Gastrocnemius medialis (tissue), 4 donors: ENCODE data around the gene CHMP4A. TPM values are rescaled to one million over a fixed set of nuclear protein-coding genes. Genes with fewer than 3 reads are reported as not detected.
"Not testable (repeated sequence)": the region's sequence is repeated elsewhere in the genome, so short reads cannot be mapped to it uniquely, and the experiment has no call there.

ENCODE experiments used
- ATAC-seq, 2 donors: fragments of 150-250 bp; one replicate each; pipeline ENCODE4 v1.9.1; 2016
- DNase-seq, 2 donors: peaks; one replicate each; pipeline ENCODE4 v3.0.0-alpha.2; 2019
- H3K27ac ChIP-seq, 4 donors: fragments of 200-600 bp; sonication (generic); 1 replicate in 1 of 4; 2 replicates in 3 of 4; pipeline ENCODE4 v1.5.1; 2016 to 2018; ENCODE audit warnings: mild to moderate bottlenecking in 2 of 4, moderate library complexity in 1 of 4
- H3K27me3 ChIP-seq, 3 donors: fragments of 200-600 bp; sonication (generic) in 2 of 3; 1 replicate in 1 of 3; 2 replicates in 2 of 3; pipeline versions ENCODE4 v1.5.1 to v1.6.0; 2016 to 2019; ENCODE audit warnings: mild to moderate bottlenecking in 1 of 3, moderate library complexity in 1 of 3
- H3K36me3 ChIP-seq, 2 donors: fragments of 200-600 bp; sonication (generic) in 1 of 2; one replicate each; pipeline ENCODE4 v1.5.1; 2017 to 2018
- H3K4me1 ChIP-seq, 2 donors: fragments of 200-600 bp; sonication (generic) in 1 of 2; one replicate each; pipeline ENCODE4 v1.5.1; 2016 to 2017; ENCODE audit warnings: mild to moderate bottlenecking in 2 of 2
- H3K4me3 ChIP-seq, 4 donors: fragments of 200-600 bp; sonication (generic) in 3 of 4; 1 replicate in 1 of 4; 2 replicates in 3 of 4; pipeline ENCODE4 v1.5.1; 2016 to 2019; ENCODE audit warnings: mild to moderate bottlenecking in 2 of 4
- H3K9me3 ChIP-seq, 3 donors: fragments of 200-600 bp; sonication (generic) in 2 of 3; 1 replicate in 1 of 3; 2 replicates in 2 of 3; pipeline ENCODE4 v1.5.1; 2016 to 2019
- POLR2A ChIP-seq, 2 donors: fragments of 450-650 bp; IDR thresholded peaks; one replicate each; pipeline ENCODE4 v1.6.1; 2017; ENCODE audit warnings: antibody characterized with exemption in 2 of 2, mild to moderate bottlenecking in 2 of 2, moderate library complexity in 2 of 2
- in situ Hi-C, 4 donors: fragments of 200-750 bp; cut with MboI; loops; one replicate each; pipeline versions ENCODE4 v1.15.0 to v1.8.0; 2017; ENCODE audit warnings: low sequenced_read_pairs in 4 of 4
- intact Hi-C: fragments of 100-400 bp; cut with DNase I; formaldehyde crosslinking; loops from one replicate; pipeline ENCODE4 v1.15.1; 2023; ENCODE audit warnings: low total_unique reads
- total RNA-seq, 4 donors: library from RNA; depleted of rRNA; stranded (reverse); fragments of >200 nt; gene quantifications; one replicate each; pipeline versions ENCODE4 v1.1.0 to v1.2.3, GENCODE V29; 2016
- TF ChIP-seq, protein P1 (sequence below), 5 experiments: fragments of 450-650 bp in 3 of 5; fragments of 200-600 bp in 2 of 5; sonication (generic) in 2 of 5; IDR thresholded peaks in 4 of 5; conservative IDR thresholded peaks in 1 of 5; 1 replicate in 4 of 5; 2 replicates in 1 of 5; pipeline ENCODE4 v1.5.1; 2016 to 2019; ENCODE audit warnings: antibody characterized with exemption in 5 of 5, mild to moderate bottlenecking in 3 of 5, moderate library complexity in 3 of 5

CHMP4A gene
- total RNA-seq, 4 donors from 2014 or later, result 13.6 to 29.8 (median 20.7) TPM

DNA sequence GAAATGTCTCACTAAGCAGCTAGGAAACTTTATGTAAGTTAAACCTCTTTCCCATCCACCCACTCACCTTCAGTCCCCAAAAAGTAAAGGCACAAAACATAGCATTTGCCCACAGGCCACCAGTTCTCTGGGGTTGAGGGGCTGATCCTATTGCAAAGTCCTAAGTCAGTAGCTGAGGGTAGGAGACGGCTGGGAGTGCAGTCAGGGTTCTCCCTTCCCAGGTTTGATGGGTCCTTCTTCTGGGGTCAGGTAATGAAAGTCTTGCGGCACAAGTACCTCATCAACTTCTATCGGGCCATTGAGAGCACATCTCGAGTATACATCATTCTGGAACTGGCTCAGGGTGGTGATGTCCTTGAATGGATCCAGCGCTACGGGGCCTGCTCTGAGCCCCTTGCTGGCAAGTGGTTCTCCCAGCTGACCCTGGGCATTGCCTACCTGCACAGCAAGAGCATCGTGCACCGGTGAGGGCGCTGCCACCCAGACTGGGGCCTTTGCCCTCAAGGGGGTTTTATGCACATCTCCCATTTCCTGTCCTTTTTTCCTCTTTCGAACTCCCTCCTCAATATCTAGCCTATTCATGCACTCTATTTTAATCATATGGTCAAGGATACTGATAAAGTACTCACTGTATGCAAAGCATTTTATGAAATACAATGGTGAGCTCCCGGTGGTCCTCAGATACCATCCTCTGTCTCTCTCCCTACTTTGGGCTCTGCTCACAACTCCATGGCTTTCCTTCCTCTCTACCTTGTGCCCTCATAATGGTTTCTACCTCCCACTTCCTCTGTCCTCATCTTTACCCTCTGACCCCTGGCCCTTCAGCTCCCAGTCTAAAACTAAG, 6.8 kb downstream of the CHMP4A start:
- no peak for ATAC-seq
- in situ Hi-C loops, result no loop called here
- TF ChIP-seq, protein P1, sequence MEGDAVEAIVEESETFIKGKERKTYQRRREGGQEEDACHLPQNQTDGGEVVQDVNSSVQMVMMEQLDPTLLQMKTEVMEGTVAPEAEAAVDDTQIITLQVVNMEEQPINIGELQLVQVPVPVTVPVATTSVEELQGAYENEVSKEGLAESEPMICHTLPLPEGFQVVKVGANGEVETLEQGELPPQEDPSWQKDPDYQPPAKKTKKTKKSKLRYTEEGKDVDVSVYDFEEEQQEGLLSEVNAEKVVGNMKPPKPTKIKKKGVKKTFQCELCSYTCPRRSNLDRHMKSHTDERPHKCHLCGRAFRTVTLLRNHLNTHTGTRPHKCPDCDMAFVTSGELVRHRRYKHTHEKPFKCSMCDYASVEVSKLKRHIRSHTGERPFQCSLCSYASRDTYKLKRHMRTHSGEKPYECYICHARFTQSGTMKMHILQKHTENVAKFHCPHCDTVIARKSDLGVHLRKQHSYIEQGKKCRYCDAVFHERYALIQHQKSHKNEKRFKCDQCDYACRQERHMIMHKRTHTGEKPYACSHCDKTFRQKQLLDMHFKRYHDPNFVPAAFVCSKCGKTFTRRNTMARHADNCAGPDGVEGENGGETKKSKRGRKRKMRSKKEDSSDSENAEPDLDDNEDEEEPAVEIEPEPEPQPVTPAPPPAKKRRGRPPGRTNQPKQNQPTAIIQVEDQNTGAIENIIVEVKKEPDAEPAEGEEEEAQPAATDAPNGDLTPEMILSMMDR (IDR thresholded peaks at IDR 0.05 in 4 of 5, conservative IDR thresholded peaks at IDR 0.05 in 1 of 5), result no peak
- TF ChIP-seq POLR2A (IDR thresholded peaks at IDR 0.05), result no peak

DNA sequence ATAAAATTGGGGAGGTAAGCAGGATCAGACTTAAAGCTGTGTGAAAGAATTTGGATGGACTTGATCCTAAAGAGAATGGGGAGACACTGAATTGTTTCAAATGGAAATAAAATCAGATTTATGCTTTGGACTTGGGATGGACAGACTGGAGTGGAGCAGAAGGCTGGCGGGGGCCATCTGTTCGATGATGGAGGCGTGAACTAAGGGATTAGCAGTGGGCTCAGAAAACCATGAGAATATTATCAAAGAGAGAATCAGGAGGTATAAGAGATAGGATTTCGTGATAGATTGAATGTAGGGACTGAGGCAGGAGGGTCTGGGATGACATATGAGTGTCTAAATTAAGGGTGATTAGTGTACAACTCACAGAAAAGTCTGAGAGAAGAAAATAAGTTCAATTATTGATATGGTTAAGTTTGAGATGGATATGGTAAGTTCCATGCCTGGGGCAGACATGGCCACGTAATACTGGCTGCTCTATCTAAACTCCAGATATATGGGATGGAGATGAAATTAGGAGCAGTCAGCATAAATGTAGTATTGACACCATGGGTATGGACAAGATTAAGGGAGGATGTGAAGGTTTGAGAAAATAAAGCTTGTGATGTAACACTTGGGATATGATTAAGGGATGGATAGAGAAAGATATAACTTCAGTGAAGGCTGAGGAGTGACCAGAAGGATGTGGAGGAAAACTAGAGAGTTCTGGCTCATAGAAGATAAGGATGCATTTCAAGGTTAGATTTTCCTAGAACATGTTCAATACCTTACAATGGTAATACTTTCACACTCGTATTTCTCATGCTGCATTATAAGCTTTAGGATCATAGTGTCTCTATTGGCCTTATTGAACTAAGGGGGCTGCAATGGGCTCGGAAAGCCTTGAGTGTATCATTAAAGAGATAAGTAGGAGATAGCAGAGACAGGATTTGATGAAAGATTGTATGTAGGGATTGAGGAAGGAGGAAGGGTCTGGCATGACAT, 8.8 kb downstream of the CHMP4A start:
- H3K27ac ChIP-seq, result no peak overlapping the region
- TF ChIP-seq POLR2A (IDR thresholded peaks at IDR 0.05), result no peak
- TF ChIP-seq, protein P1 (IDR thresholded peaks at IDR 0.05 in 4 of 5, conservative IDR thresholded peaks at IDR 0.05 in 1 of 5), result no peak
- ATAC-seq (no peak), DNase-seq (no peak)
- H3K9me3 ChIP-seq, result no peaks in the 10 kb centered on the region
- H3K27me3 ChIP-seq, result no peaks in the 10 kb centered on the region
- intact Hi-C loops, result no loop called here
- in situ Hi-C loops, result no loop called here
- no peaks in the 10 kb centered on the region for H3K4me1 ChIP-seq
- H3K4me3 ChIP-seq, result no peak overlapping the region
- H3K36me3 ChIP-seq, result peaks cover 5 to 35% of the 10 kb centered on the region in 2 donors

More for the DNA sequence above, 6.8 kb downstream of the CHMP4A start:
- H3K27me3 ChIP-seq, result no peaks in the 10 kb centered on the region
- no peak overlapping the region for H3K4me3 ChIP-seq
- peaks cover 5 to 55% of the 10 kb centered on the region in 2 donors for H3K36me3 ChIP-seq
- intact Hi-C loops, result no loop called here
- no peaks in the 10 kb centered on the region for H3K4me1 ChIP-seq
- DNase-seq, result no peak
- no peak overlapping the region for H3K27ac ChIP-seq
- no peaks in the 10 kb centered on the region for H3K9me3 ChIP-seq

GRCh38 chr14:24203249-24203886, 9.9 kb downstream of the CHMP4A start:
- ATAC-seq, H3K27ac ChIP-seq, intact Hi-C loops, H3K4me1 ChIP-seq, H3K27me3 ChIP-seq, H3K4me3 ChIP-seq, in situ Hi-C loops, H3K9me3 ChIP-seq, DNase-seq: not testable (repeated sequence)
- peaks cover under 1 to 27% of the 10 kb centered on the region in 2 donors for H3K36me3 ChIP-seq

DNA sequence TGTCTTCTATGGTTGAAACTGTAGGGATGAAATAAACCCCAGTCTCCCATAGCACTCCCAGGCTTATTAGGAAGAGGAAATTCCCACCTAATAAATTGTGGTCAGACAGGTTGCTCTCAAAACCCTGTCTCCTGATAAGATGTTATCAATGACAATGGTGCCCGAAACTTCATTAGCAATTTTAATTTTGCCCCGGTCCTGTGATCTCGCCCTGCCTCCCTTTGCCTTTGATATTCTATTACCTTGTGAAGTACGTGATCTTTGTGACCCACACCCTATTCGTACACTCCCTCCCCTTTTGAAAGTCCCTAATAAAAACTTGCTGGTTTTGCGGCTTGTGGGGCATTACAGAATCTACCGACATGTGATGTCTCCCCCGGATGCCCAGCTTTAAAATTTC, 10.8 kb downstream of the CHMP4A start:
- H3K27ac ChIP-seq, in situ Hi-C loops, H3K9me3 ChIP-seq, H3K27me3 ChIP-seq, H3K4me3 ChIP-seq, DNase-seq, intact Hi-C loops, H3K4me1 ChIP-seq, ATAC-seq: not testable (repeated sequence)
- H3K36me3 ChIP-seq, result peaks cover 0 to 19% of the 10 kb centered on the region in 2 donors

DNA sequence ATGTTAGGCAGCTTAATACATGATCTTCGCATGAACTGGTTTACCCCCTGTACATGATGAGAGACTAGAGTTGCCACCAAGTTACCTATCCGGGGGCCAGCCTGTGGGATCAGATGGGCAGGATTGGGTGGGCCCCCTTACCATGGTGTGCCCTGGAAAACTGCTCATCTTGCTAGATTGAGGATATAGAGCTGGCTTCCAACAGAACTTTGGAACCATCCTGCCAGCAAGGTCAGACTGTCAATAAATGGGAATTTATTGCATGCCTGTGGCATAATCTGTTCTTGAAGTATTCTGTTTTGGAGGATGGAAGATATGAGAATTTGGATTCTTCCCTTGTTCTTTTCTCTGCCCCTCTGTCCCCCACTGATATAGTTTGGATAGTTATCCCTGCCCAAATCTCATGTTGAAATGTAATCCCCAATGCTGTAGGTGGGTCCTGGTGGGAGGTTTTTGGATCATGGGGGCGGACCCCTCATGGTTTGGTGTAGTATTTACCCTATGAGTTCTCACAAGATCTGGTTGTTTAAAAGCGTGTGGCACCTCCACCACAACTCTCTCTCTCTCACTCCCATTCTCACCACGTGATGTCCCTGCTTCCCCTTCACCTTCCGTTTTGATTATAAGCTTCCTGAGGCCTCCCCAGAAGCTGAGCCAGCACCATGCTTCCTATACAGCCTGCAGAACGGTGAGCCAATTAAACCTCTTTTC, 14.3 kb downstream of the CHMP4A start:
- in situ Hi-C loops, result no loop called here

More for the DNA sequence above, 14.3 kb downstream of the CHMP4A start:
- Histone ChIP-seq H3K36me3 (peaks cover 0 to 4% of the 10 kb centered on the region in 2 donors), H3K9me3 (no peaks in the 10 kb centered on the region), H3K27ac (no peak overlapping the region), H3K4me3 (no peak overlapping the region), H3K4me1 (peaks cover 21% of the 10 kb centered on the region in 2 donors), H3K27me3 (no peaks in the 10 kb centered on the region)
- intact Hi-C loops, result no loop called here
- DNase-seq (no peak), ATAC-seq (no peak)
- TF ChIP-seq, protein P1 (IDR thresholded peaks at IDR 0.05 in 4 of 5, conservative IDR thresholded peaks at IDR 0.05 in 1 of 5), result no peak
- no peak for TF ChIP-seq POLR2A (IDR thresholded peaks at IDR 0.05)
